IPS DF 6.9 (cell line): ENCODE results near the gene TSPAN32.
"Not testable (repeated sequence)": the region's sequence is repeated elsewhere in the genome, so short reads cannot be mapped to it uniquely, and the experiment has no call there.

Experiments
- DNase-seq: peaks from one replicate; pipeline ENCODE4 v3.0.0-alpha.2; 2013; ENCODE audit warnings: low read depth, low spot score
- H3K27ac ChIP-seq: one replicate; pipeline ENCODE4 v1.5.1; 2013; ENCODE audit warnings: low read length, control low read depth
- H3K27me3 ChIP-seq: 2 replicates; pipeline ENCODE4 v1.6.1; 2013; ENCODE audit warnings: mild to moderate bottlenecking, low read length; ENCODE audit not compliant: control insufficient read depth, insufficient read depth
- H3K36me3 ChIP-seq: 2 replicates; pipeline ENCODE4 v1.6.1; 2013; ENCODE audit warnings: low read length; ENCODE audit not compliant: control insufficient read depth, insufficient read depth
- H3K4me1 ChIP-seq: 2 replicates; pipeline ENCODE4 v1.6.1; 2013; ENCODE audit warnings: low read length; ENCODE audit not compliant: control insufficient read depth, insufficient read depth
- H3K4me3 ChIP-seq: 2 replicates; pipeline ENCODE4 v1.5.1; 2013; ENCODE audit warnings: mild to moderate bottlenecking, low read length
- H3K9me3 ChIP-seq: 2 replicates; pipeline ENCODE4 v1.6.1; 2013; ENCODE audit warnings: low read length, inconsistent platforms; ENCODE audit not compliant: control insufficient read depth, insufficient read depth
- WGBS: extraction: QIAGEN DNeasy Blood & Tissue Kit; methylation state at CpG from one replicate; pipeline ENCODE4 v1.1.7; 2013; ENCODE audit warnings: mixed read lengths, missing lambda C conversion rate; ENCODE audit not compliant: insufficient read length, insufficient coverage; 5-methylcytosine and 5-hydroxymethylcytosine counted together

Gene TSPAN32

DNA sequence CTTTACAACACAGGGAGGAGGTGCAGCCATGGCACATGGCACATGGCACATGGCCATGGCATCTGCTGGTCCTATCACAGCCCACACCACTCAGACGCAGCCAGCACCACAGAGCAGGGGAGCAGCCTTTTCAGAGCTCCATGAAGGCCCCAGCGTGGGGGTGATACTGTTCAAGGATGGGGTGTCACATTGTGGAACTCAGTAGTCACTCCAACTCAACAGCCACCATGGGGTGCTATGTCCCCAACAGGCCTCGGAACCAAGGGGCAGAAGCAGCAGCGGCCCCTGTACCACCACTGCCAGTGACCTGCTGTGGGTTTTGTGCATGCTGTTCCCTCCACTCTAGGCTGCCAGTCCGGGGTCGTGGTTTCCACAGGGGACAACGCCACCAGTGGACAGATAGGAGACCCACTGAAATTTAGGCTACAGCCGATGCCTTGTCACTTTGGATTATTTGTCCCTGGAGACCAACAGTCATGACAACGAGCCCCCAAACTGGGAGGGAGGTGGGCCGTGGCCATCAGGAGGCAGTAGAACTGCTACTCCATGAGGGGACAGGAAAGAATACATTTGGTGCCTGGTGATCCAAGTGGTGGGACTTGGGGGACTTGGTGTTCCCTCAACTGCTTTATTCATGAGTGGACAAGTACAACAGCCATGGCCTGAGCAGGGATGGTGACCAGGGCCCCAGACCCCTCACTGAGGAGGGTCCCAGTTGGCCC lies 44.9 kb downstream of the TSPAN32 start:
- no peaks in the 10 kb centered on the region for H3K4me1 ChIP-seq
- H3K9me3 ChIP-seq = peaks cover 3% of the 10 kb centered on the region; the same call in 1 of the 2 replicates
- WGBS = no CpG with 5 or more reads among the region's 10 CpGs
- no peak overlapping the region for H3K27ac ChIP-seq
- no peak for DNase-seq
- H3K36me3 ChIP-seq = no peaks in the 10 kb centered on the region
- no peak overlapping the region for H3K4me3 ChIP-seq
- H3K27me3 ChIP-seq = no peaks in the 10 kb centered on the region

DNA sequence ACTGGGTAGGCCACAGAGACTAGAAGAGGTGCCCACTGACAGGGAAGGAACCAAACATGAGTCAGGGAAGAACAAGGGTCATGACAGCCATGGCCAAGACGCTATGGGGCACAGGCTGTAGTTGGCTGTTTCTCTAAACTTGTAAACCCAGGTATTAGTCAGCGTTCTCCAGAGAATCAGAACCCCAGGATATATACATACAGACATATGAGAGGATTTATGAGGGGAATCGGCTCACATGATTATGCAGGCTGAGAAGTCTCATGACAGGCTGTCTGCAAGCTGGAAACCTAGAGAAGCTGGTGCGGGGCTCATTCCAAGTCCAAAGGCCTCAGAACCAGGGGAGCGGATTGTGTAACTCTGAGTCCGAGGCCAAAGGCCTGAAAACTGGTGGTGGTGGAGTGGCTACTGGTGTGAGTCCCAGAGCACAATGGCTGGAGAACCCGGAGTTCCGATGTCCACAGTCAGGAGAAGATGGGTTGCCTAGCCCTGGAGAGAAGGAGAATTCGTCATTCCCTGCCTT lies 45.6 kb downstream of the TSPAN32 start:
- no peaks in the 10 kb centered on the region for H3K36me3 ChIP-seq
- no CpG with 5 or more reads among the region's 9 CpGs for WGBS
- DNase-seq = no peak
- H3K27ac ChIP-seq = no peak overlapping the region
- H3K4me3 ChIP-seq = no peak overlapping the region
- H3K4me1 ChIP-seq = no peaks in the 10 kb centered on the region
- H3K9me3 ChIP-seq = peaks cover 3% of the 10 kb centered on the region; the same call in 1 of the 2 replicates
- H3K27me3 ChIP-seq = no peaks in the 10 kb centered on the region

DNA sequence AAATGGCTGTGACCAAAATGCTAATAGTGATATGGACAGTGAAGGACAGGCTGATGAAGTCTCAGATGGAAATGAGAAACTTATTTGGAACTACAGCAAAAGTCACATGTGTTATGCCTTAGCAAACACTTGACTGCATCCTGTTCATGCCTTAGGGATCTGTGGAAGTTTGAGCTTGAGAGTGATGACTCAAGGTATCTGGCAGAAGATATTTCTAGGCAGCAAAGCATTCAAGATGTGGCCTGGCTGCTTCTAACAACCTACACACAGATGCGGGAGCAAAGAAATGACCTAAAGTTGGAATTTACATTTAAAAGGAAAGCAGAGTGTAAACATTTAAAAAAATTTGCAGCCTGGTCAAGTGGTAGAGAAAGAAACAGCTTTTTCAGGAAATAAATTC lies 47.2 kb downstream of the TSPAN32 start:
- WGBS = no CpG with 5 or more reads among the region's 1 CpG
- H3K4me1 ChIP-seq = no peaks in the 10 kb centered on the region
- H3K27ac ChIP-seq = no peak overlapping the region
- peaks cover 3% of the 10 kb centered on the region; the same call in 1 of the 2 replicates for H3K9me3 ChIP-seq
- H3K27me3 ChIP-seq = peaks cover 2% of the 10 kb centered on the region; the same call in 1 of the 2 replicates
- no peaks in the 10 kb centered on the region for H3K36me3 ChIP-seq
- no peak overlapping the region for H3K4me3 ChIP-seq
- DNase-seq = no peak

DNA sequence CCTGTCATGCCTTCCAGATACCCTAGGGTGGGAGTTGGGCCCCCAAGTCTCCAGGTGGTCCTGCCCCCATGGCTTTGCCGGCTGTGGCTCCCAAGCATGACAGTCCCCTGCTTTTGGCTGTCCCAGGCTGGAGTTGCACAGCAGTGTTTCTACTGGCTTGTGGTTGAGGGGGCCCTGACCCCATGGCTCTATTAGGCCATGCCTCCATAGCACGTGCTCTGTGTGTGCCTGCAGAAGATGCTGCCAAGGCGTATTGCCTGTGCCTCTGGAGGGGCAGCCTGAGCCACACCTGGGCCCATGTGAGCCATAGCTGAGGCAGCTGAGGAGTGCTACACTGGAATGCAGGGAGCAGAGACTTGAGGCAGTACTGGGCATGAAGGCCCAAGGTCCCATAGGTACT lies 49.9 kb downstream of the TSPAN32 start:
- H3K27ac ChIP-seq = no peak overlapping the region
- peaks cover 2% of the 10 kb centered on the region; the same call in 1 of the 2 replicates for H3K27me3 ChIP-seq
- H3K4me3 ChIP-seq = no peak overlapping the region
- H3K4me1 ChIP-seq = no peaks in the 10 kb centered on the region
- DNase-seq = no peak
- WGBS = no CpG with 5 or more reads among the region's 3 CpGs
- no peaks in the 10 kb centered on the region for H3K36me3 ChIP-seq
- peaks cover 3% of the 10 kb centered on the region; the same call in 1 of the 2 replicates for H3K9me3 ChIP-seq

DNA sequence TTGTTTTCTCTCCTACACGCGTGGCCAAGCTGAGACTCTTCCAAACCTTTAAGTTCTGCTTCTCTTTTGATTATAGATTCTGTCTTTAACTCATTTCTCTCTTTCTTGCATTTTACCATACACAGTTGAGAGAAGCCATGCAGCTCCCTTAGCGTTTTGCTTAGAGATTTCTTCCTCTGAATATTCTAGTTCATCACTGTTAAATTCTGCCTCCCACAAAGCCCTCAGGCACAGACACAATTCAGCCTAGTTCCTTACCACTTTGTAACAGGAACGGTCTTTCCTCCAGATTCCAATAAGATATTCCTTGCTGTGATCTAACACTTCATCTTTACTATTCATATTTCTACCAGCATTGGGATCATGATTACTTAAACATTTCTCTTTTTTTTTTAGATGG lies 50.6 kb downstream of the TSPAN32 start:
- no peak overlapping the region for H3K4me3 ChIP-seq
- no peak overlapping the region for H3K27ac ChIP-seq
- WGBS = no CpG with 5 or more reads among the region's 4 CpGs
- H3K36me3 ChIP-seq = no peaks in the 10 kb centered on the region
- H3K4me1 ChIP-seq = no peaks in the 10 kb centered on the region
- no peak for DNase-seq
- H3K9me3 ChIP-seq = peaks cover 3% of the 10 kb centered on the region; the same call in 1 of the 2 replicates
- H3K27me3 ChIP-seq = peaks cover 2% of the 10 kb centered on the region; the same call in 1 of the 2 replicates

DNA sequence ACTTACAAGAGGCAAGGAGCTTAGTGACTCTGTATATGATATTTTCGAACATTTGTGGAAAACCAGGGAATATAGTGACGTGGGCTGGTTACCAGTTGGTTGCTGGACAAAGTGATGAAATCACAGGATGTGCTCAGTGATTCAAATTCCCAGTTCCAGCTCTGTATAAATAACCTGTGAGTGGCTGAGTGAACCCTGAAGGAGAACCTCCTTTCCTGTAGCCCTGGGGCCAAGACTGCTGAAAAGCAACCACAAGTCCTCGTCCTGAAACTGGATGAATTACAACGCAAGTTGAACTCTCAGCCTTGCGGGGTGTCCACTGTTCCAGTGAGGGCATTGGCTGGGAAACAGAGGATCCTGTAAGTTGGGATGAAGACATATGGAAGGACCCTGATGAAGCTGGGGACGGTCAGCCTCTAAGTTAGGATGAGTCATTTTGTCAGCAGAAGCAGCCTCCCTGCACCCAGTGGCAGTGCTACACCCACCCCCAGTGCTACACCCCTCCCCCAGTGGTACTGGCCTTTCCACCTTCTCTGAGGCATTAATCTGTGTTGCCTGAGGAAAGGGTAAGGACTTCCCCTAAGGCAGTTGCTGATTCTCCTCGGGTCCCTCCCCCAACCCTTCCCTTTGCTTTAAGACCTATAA lies 53.3 kb downstream of the TSPAN32 start:
- no peak for DNase-seq
- H3K27me3 ChIP-seq = peaks cover 2% of the 10 kb centered on the region; the same call in 1 of the 2 replicates
- WGBS = no CpG with 5 or more reads among the region's 7 CpGs

DNA sequence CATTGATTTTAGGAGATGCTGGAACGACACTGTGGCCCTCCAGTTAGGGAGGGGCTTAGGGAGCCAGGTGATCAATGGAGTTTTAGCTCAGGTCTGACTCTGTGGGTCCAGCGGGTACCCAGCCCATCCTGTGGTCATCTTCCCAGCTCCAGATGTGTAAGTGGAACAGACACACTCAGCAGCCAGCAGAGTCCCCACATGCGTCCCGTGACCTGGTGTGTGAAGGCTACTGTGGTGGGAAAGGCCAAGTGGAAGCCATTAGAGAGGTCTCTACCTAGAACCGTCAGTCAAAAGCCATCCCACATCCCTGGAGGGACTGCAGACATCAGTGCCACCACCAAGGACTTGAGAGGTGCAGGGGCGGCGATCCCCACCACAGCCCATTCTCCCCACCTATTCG lies 55.4 kb downstream of the TSPAN32 start:
- H3K9me3 ChIP-seq = no peaks in the 10 kb centered on the region; the same call in 1 of the 2 replicates
- H3K27ac ChIP-seq = no peak overlapping the region
- no peaks in the 10 kb centered on the region for H3K4me1 ChIP-seq
- no peak for DNase-seq
- peaks cover 2% of the 10 kb centered on the region; the same call in 1 of the 2 replicates for H3K27me3 ChIP-seq
- no peak overlapping the region for H3K4me3 ChIP-seq
- H3K36me3 ChIP-seq = no peaks in the 10 kb centered on the region
- no CpG with 5 or more reads among the region's 8 CpGs for WGBS

More for the DNA sequence above, 53.3 kb downstream of the TSPAN32 start:
- no peak overlapping the region for H3K27ac ChIP-seq
- H3K36me3 ChIP-seq = no peaks in the 10 kb centered on the region
- H3K4me1 ChIP-seq = no peaks in the 10 kb centered on the region
- no peak overlapping the region for H3K4me3 ChIP-seq
- no peaks in the 10 kb centered on the region; the same call in 1 of the 2 replicates for H3K9me3 ChIP-seq

DNA sequence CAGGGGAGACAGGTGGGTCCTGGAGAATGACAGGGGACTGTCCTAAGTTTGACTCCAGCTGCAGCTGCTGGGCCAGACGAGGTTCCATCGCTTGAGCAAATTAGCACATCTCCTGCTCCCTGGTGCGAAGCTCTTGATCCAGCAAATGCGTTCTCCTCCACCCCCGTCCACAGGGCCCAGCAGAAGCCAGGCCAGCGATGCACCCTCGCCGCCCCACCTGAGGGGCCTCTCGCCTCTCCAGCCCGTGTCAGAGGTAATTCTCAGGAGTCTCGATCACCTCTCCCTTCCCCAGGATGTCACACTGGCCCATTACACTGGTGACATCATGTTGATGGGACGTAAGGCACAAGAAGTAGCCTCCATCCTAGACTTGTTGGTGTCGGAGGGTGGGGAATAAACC lies 55.8 kb downstream of the TSPAN32 start:
- H3K36me3 ChIP-seq, H3K4me1 ChIP-seq, H3K27ac ChIP-seq, H3K27me3 ChIP-seq, H3K9me3 ChIP-seq, DNase-seq, H3K4me3 ChIP-seq: not testable (repeated sequence)
- no CpG with 5 or more reads among the region's 13 CpGs for WGBS

DNA sequence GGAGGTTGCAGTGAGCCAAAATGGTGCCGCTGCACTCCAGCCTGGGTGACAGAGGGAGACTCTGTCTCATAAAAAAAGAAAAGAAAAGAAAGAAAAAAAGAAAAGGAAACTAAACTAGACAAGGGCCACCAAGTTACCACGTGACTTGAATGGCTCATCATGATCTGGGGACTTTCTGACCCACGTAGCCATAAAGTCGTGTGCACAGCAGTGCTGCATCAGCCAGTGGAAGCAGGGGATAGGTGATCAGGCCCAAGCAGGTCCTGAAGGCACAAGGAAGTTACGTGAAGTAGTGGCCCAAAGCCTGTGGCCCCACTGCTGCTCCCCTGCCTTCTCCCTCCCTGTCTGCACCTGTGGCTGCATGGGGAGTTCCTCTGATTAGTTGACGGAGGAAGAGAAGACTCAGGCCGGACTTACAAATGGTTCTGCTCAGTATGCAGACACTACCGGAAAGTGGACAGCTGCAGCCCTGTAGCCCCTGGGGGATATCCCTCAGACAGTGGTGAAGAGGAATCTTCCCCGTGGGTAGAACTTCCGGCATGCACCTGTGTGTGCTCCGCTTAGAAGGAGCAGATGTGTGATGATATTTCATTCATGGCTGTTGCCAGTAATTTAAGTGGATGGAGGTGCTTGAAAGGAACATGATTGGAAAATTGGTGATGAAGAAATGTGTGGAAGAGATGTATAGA lies 57.1 kb downstream of the TSPAN32 start:
- WGBS = no CpG with 5 or more reads among the region's 11 CpGs
- no peaks in the 10 kb centered on the region for H3K36me3 ChIP-seq
- H3K9me3 ChIP-seq = no peaks in the 10 kb centered on the region; the same call in 1 of the 2 replicates
- H3K27me3 ChIP-seq = no peaks in the 10 kb centered on the region
- H3K27ac ChIP-seq = no peak overlapping the region
- H3K4me1 ChIP-seq = no peaks in the 10 kb centered on the region
- no peak overlapping the region for H3K4me3 ChIP-seq
- no peak for DNase-seq

DNA sequence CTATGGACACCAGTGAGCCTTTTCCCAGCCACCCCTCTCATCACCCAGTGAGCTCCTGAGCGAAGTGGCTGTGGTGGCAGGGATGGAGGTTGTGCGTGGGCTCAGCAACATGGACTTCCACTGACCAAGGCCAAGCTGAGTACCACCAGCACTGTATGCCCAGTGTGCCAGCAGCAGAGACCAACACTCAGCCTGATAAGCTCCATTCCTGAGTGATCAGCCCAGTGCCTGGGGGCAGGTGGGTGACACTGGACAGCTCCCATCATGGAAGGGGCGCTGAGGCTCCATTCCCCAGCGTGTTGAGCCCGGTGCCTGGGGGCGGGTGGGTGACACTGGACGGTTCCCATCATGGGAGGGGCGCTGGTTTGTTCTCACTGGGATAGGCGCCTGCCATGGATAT lies 57.7 kb downstream of the TSPAN32 start:
- Histone ChIP-seq H3K4me1 (no peaks in the 10 kb centered on the region), H3K36me3 (no peaks in the 10 kb centered on the region), H3K27me3 (no peaks in the 10 kb centered on the region), H3K27ac (no peak overlapping the region), H3K4me3 (no peak overlapping the region), H3K9me3 (no peaks in the 10 kb centered on the region; the same call in 1 of the 2 replicates)
- no peak for DNase-seq
- WGBS = no CpG with 5 or more reads among the region's 9 CpGs
